Erythroblast (primary cell): ENCODE results near the gene OR1F1.

Experiments used
- GATA1 ChIP-seq: IDR thresholded peaks from 2 replicates; pipeline ENCODE4 v1.6.1; 2011; ENCODE audit warnings: low read depth, mild to moderate bottlenecking, control low read depth, low read length, moderate library complexity
- POLR2A ChIP-seq: IDR thresholded peaks from 2 replicates; pipeline ENCODE4 v1.6.1; 2011; ENCODE audit warnings: mild to moderate bottlenecking, low read length

DNA sequence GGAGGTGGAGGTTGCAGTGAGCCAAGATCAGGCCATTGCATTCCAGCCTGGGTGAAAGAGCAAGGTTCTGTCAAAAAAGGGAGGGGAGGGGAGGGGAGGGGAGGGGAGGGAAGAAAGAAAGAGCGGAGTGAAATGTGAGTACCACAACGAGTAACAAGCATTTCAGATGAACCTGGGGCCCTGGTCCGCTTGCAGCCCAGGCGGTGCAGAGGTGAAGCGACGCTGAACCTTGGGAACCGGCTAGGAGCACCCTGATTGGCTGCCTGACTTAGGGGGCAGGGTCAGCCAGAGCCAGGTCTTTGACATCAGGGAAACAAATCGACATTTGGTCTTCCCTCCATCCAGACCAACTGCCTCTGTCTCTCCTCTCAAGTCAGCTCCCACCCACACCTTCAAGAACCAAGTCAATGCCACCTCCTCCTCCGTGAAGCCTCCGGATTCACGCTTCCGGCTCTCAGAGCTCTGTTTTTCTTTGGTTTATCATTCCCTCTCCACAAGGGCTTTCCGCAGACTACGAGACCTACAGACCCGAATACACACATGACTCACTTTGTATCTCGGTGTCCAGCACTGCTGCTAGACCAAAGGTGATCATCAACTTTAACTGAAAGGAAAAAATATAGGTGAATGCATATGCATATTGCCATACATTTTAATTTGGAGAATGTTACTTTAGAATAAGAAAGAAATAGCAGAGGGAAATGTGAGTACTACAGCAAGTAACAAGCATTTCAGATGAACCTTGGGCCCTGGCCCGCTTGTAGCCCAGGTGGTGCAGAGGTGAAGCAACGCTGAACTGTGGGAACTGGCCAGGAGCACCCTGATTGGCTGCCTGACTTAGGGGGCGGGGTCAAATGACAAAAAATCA lies 19.3 kb downstream of the OR1F1 start:
- TF ChIP-seq POLR2A (no peak), GATA1 (no peak)
